ENCODE results near the gene KDM5B. TPM values are rescaled to one million over a fixed set of nuclear protein-coding genes. Genes with fewer than 3 reads are reported as not detected.

Gene KDM5B
- 10 to 100 TPM; 29.7 to 68.1 (median 39.6) TPM for total RNA-seq
- polyA plus RNA-seq = 10 to 100 TPM; 10.9 to 16.7 (median 12.0) TPM

- Histone ChIP-seq H3K27me3 (no peaks in the 10 kb centered on the region), H3K4me3 (peak within 1 kb of the TSS; percentile 76 to 99 (median 92)), H3K36me3 (no peaks in the 10 kb centered on the region), H3K9me3 (no peaks in the 10 kb centered on the region), H3K4me1 (peaks cover 0 to 56% (median 33%) of the 10 kb centered on the region in 4 donors), H3K27ac (peak within 1 kb of the TSS; percentile 84 to 95 (median 91))
- TF ChIP-seq EP300 (IDR thresholded peaks at IDR 0.05) (no peak), POLR2A (IDR thresholded peaks at IDR 0.05) (peak; percentile 73 to 76), CTCF (IDR thresholded peaks at IDR 0.05) (no peak), POLR2AphosphoS5 (IDR thresholded peaks at IDR 0.05) (peak; percentile 85 to 97 (median 94))
- DNase-seq = peak; percentile 86
- WGBS, 2 donors = 0 to 1% methylated on average over 84 of the region's 84 CpGs
- intact Hi-C loops (cut with DNase I) = loop anchor here (2.0 kb wide), 1 partner anchor 157 kb away; no protein-coding TSS in a partner anchor
These were observed at the start of gene KDM5B for GRCh38 chr1:202807926-202808757. Gene KDM5B (minus strand): TSS chr1:202808421. CDS start chr1:202808305, 116 bp downstream.

- intact Hi-C loops (cut with DNase I) = no loop called here
These were observed 49.0 kb upstream of the KDM5B start for GRCh38 chr1:202857136-202857610.

GRCh38 chr1:202856014-202856413 is 47.8 kb upstream of the KDM5B start:
- WGBS, 2 donors = 96 to 97% methylated on average over 2 of the region's 2 CpGs
- no peak for DNase-seq
- Histone ChIP-seq H3K4me1 (peaks cover 0 to 7% (median 6%) of the 10 kb centered on the region in 4 donors), H3K9me3 (no peaks in the 10 kb centered on the region), H3K27ac (no peak overlapping the region), H3K4me3 (no peak overlapping the region), H3K36me3 (no peaks in the 10 kb centered on the region), H3K27me3 (no peaks in the 10 kb centered on the region)
- TF ChIP-seq CTCF (IDR thresholded peaks at IDR 0.05) (no peak), EP300 (IDR thresholded peaks at IDR 0.05) (no peak), POLR2A (IDR thresholded peaks at IDR 0.05) (no peak), POLR2AphosphoS5 (IDR thresholded peaks at IDR 0.05) (no peak)
- intact Hi-C loops (cut with DNase I) = no loop called here

More at GRCh38 chr1:202857136-202857610, 49.0 kb upstream of the KDM5B start:
- H3K4me1 ChIP-seq = peaks cover 0 to 13% (median 13%) of the 10 kb centered on the region in 4 donors
- 13 to 55% methylated on average over 4 of the region's 4 CpGs for WGBS, 2 donors
- no peaks in the 10 kb centered on the region for H3K36me3 ChIP-seq
- no peaks in the 10 kb centered on the region for H3K9me3 ChIP-seq
- no peak overlapping the region for H3K27ac ChIP-seq
- no peak for TF ChIP-seq POLR2AphosphoS5 (IDR thresholded peaks at IDR 0.05)
- no peak for TF ChIP-seq EP300 (IDR thresholded peaks at IDR 0.05)
- TF ChIP-seq CTCF (IDR thresholded peaks at IDR 0.05) = no peak
- TF ChIP-seq POLR2A (IDR thresholded peaks at IDR 0.05) = no peak
- DNase-seq = no peak
- H3K4me3 ChIP-seq = no peak overlapping the region
- no peaks in the 10 kb centered on the region for H3K27me3 ChIP-seq

- intact Hi-C loops (cut with DNase I) = no loop called here
- Histone ChIP-seq H3K4me3 (no peak overlapping the region), H3K27ac (no peak overlapping the region), H3K27me3 (no peaks in the 10 kb centered on the region), H3K36me3 (no peaks in the 10 kb centered on the region), H3K9me3 (no peaks in the 10 kb centered on the region), H3K4me1 (no peaks in the 10 kb centered on the region)
- TF ChIP-seq EP300 (IDR thresholded peaks at IDR 0.05) (no peak), POLR2AphosphoS5 (IDR thresholded peaks at IDR 0.05) (no peak), POLR2A (IDR thresholded peaks at IDR 0.05) (no peak)
- DNase-seq = no peak
- 70 to 89% methylated on average over 8 of the region's 8 CpGs for WGBS, 2 donors
These were observed 46.6 kb upstream of the KDM5B start for GRCh38 chr1:202854787-202855186.

GRCh38 chr1:202852163-202852904 is 44.1 kb upstream of the KDM5B start:
- DNase-seq = no peak
- WGBS, 2 donors = 66 to 71% methylated on average over 15 of the region's 15 CpGs
- intact Hi-C loops (cut with DNase I) = no loop called here
- no peaks in the 10 kb centered on the region for H3K36me3 ChIP-seq
- no peak overlapping the region for H3K27ac ChIP-seq
- no peaks in the 10 kb centered on the region for H3K27me3 ChIP-seq
- H3K4me1 ChIP-seq = no peaks in the 10 kb centered on the region
- H3K4me3 ChIP-seq = no peak overlapping the region
- peak in 1 of 4 experiments; percentile 15 for TF ChIP-seq CTCF (IDR thresholded peaks at IDR 0.05)
- TF ChIP-seq EP300 (IDR thresholded peaks at IDR 0.05) = no peak
- no peaks in the 10 kb centered on the region for H3K9me3 ChIP-seq
